NCI-H510A treated with DMSO at 0.1 percent for 48 hours (cell line): Measurements from ENCODE around the gene SDR9C7.

Experiments used
- DNase-seq: peaks from one replicate; lab custom pipeline; 2025; lab: John Stamatoyannopoulos, UW

Gene SDR9C7

GRCh38 chr12:56877195-56878009 lies 56.8 kb downstream of the SDR9C7 start:
- no peak for DNase-seq

- DNase-seq, result no peak
Observed at GRCh38 chr12:56874821-56875220, 59.4 kb downstream of the SDR9C7 start.

- no peak for DNase-seq
Observed at GRCh38 chr12:56873382-56873781, 60.8 kb downstream of the SDR9C7 start.
